ENCODE data around the gene RANBP17. TPM values are rescaled to one million over a fixed set of nuclear protein-coding genes. Genes with fewer than 3 reads are reported as not detected.
A peak's percentile ranks its signal among the peaks of the same experiment; 100 is the strongest.
"Not testable (repeated sequence)": the region's sequence is repeated elsewhere in the genome, so short reads cannot be mapped to it uniquely, and the experiment has no call there.

RANBP17 gene
- total and polyA plus RNA-seq, 4 donors = 18.3 to 95.4 (median 31.6) TPM

GRCh38 chr5:171272996-171273970 lies 411.5 kb downstream of the RANBP17 start:
- H3K27ac ChIP-seq (ENCODE audit: low read depth, low read length) = no peak overlapping the region
- H3K9me3 ChIP-seq (ENCODE audit: control insufficient read depth, insufficient read depth, low read length) = no peaks in the 10 kb centered on the region
- H3K4me3 ChIP-seq (ENCODE audit: low read depth, low read length) = no peak overlapping the region
- DNase-seq (ENCODE audit: low read depth in 4 of 6, low spot score in 6 of 6) = peak in 1 of 6 donors; percentile 51
- no peaks in the 10 kb centered on the region for H3K36me3 ChIP-seq (ENCODE audit: control insufficient read depth, insufficient read depth, low read length)
- 100% methylated on average over 1 of the region's 2 CpGs for WGBS (ENCODE audit: insufficient coverage)
- no peaks in the 10 kb centered on the region for H3K4me1 ChIP-seq (ENCODE audit: control insufficient read depth, insufficient read depth, low read length)
- H3K27me3 ChIP-seq (ENCODE audit: control insufficient read depth, insufficient read depth, low read length) = no peaks in the 10 kb centered on the region

GRCh38 chr5:171275841-171276544 lies 414.2 kb downstream of the RANBP17 start:
- no peak overlapping the region for H3K4me3 ChIP-seq (ENCODE audit: low read depth, low read length)
- no peak overlapping the region for H3K27ac ChIP-seq (ENCODE audit: low read depth, low read length)
- H3K36me3 ChIP-seq (ENCODE audit: control insufficient read depth, insufficient read depth, low read length) = no peaks in the 10 kb centered on the region
- peak in 2 of 6 donors; percentile 5 to 54 for DNase-seq (ENCODE audit: low read depth in 4 of 6, low spot score in 6 of 6)
- WGBS (ENCODE audit: insufficient coverage) = 21% methylated on average over 2 of the region's 5 CpGs
- no peaks in the 10 kb centered on the region for H3K4me1 ChIP-seq (ENCODE audit: control insufficient read depth, insufficient read depth, low read length)
- no peaks in the 10 kb centered on the region for H3K9me3 ChIP-seq (ENCODE audit: control insufficient read depth, insufficient read depth, low read length)
- no peaks in the 10 kb centered on the region for H3K27me3 ChIP-seq (ENCODE audit: control insufficient read depth, insufficient read depth, low read length)

GRCh38 chr5:171283753-171284152 lies 421.9 kb downstream of the RANBP17 start:
- 80% methylated on average over 2 of the region's 7 CpGs for WGBS (ENCODE audit: insufficient coverage)
- H3K27ac ChIP-seq (ENCODE audit: low read depth, low read length) = no peak overlapping the region

GRCh38 chr5:171285465-171285864 lies 423.6 kb downstream of the RANBP17 start:
- no peaks in the 10 kb centered on the region for H3K36me3 ChIP-seq (ENCODE audit: control insufficient read depth, insufficient read depth, low read length)
- H3K27ac ChIP-seq (ENCODE audit: low read depth, low read length) = no peak overlapping the region
- H3K4me1 ChIP-seq (ENCODE audit: control insufficient read depth, insufficient read depth, low read length) = no peaks in the 10 kb centered on the region
- no peaks in the 10 kb centered on the region for H3K9me3 ChIP-seq (ENCODE audit: control insufficient read depth, insufficient read depth, low read length)
- no peak overlapping the region for H3K4me3 ChIP-seq (ENCODE audit: low read depth, low read length)
- no peaks in the 10 kb centered on the region for H3K27me3 ChIP-seq (ENCODE audit: control insufficient read depth, insufficient read depth, low read length)
- no CpG with 5 or more reads among the region's 2 CpGs for WGBS (ENCODE audit: insufficient coverage)
- DNase-seq (ENCODE audit: low read depth in 4 of 6, low spot score in 6 of 6) = no peak

More at GRCh38 chr5:171283753-171284152, 421.9 kb downstream of the RANBP17 start:
- no peak for DNase-seq (ENCODE audit: low read depth in 4 of 6, low spot score in 6 of 6)
- Histone ChIP-seq H3K27me3 (ENCODE audit: control insufficient read depth, insufficient read depth, low read length) (no peaks in the 10 kb centered on the region), H3K36me3 (ENCODE audit: control insufficient read depth, insufficient read depth, low read length) (no peaks in the 10 kb centered on the region), H3K4me3 (ENCODE audit: low read depth, low read length) (no peak overlapping the region), H3K4me1 (ENCODE audit: control insufficient read depth, insufficient read depth, low read length) (no peaks in the 10 kb centered on the region), H3K9me3 (ENCODE audit: control insufficient read depth, insufficient read depth, low read length) (no peaks in the 10 kb centered on the region)

GRCh38 chr5:171288066-171288465 lies 426.2 kb downstream of the RANBP17 start:
- Histone ChIP-seq H3K9me3 (ENCODE audit: control insufficient read depth, insufficient read depth, low read length) (no peaks in the 10 kb centered on the region), H3K4me1 (ENCODE audit: control insufficient read depth, insufficient read depth, low read length) (no peaks in the 10 kb centered on the region), H3K27ac (ENCODE audit: low read depth, low read length) (no peak overlapping the region), H3K36me3 (ENCODE audit: control insufficient read depth, insufficient read depth, low read length) (no peaks in the 10 kb centered on the region), H3K4me3 (ENCODE audit: low read depth, low read length) (no peak overlapping the region), H3K27me3 (ENCODE audit: control insufficient read depth, insufficient read depth, low read length) (no peaks in the 10 kb centered on the region)
- WGBS (ENCODE audit: insufficient coverage) = 94% methylated on average over 1 of the region's 2 CpGs
- no peak for DNase-seq (ENCODE audit: low read depth in 4 of 6, low spot score in 6 of 6)

- no peaks in the 10 kb centered on the region for H3K27me3 ChIP-seq (ENCODE audit: control insufficient read depth, insufficient read depth, low read length)
- no peaks in the 10 kb centered on the region for H3K4me1 ChIP-seq (ENCODE audit: control insufficient read depth, insufficient read depth, low read length)
- H3K27ac ChIP-seq (ENCODE audit: low read depth, low read length) = no peak overlapping the region
- 100% methylated on average over 1 of the region's 4 CpGs for whole genome bisulfite sequencing (ENCODE audit: insufficient coverage)
- DNase-seq (ENCODE audit: low read depth in 4 of 6, low spot score in 6 of 6) = no peak
- no peaks in the 10 kb centered on the region for H3K9me3 ChIP-seq (ENCODE audit: control insufficient read depth, insufficient read depth, low read length)
- H3K36me3 ChIP-seq (ENCODE audit: control insufficient read depth, insufficient read depth, low read length) = peaks cover 5% of the 10 kb centered on the region
- no peak overlapping the region for H3K4me3 ChIP-seq (ENCODE audit: low read depth, low read length)
Observed at GRCh38 chr5:171291371-171291770, 429.6 kb downstream of the RANBP17 start.

GRCh38 chr5:171295299-171295698 lies 433.5 kb downstream of the RANBP17 start:
- H3K27me3 ChIP-seq (ENCODE audit: control insufficient read depth, insufficient read depth, low read length) = no peaks in the 10 kb centered on the region
- H3K36me3 ChIP-seq (ENCODE audit: control insufficient read depth, insufficient read depth, low read length) = peaks cover 5% of the 10 kb centered on the region
- no peaks in the 10 kb centered on the region for H3K4me1 ChIP-seq (ENCODE audit: control insufficient read depth, insufficient read depth, low read length)
- WGBS (ENCODE audit: insufficient coverage) = no CpG with 5 or more reads among the region's 1 CpG
- no peak overlapping the region for H3K4me3 ChIP-seq (ENCODE audit: low read depth, low read length)
- H3K27ac ChIP-seq (ENCODE audit: low read depth, low read length) = no peak overlapping the region
- no peak for DNase-seq (ENCODE audit: low read depth in 4 of 6, low spot score in 6 of 6)
- H3K9me3 ChIP-seq (ENCODE audit: control insufficient read depth, insufficient read depth, low read length) = no peaks in the 10 kb centered on the region

- Histone ChIP-seq H3K27me3 (ENCODE audit: control insufficient read depth, insufficient read depth, low read length) (no peaks in the 10 kb centered on the region), H3K36me3 (ENCODE audit: control insufficient read depth, insufficient read depth, low read length) (peaks cover 5% of the 10 kb centered on the region), H3K9me3 (ENCODE audit: control insufficient read depth, insufficient read depth, low read length) (no peaks in the 10 kb centered on the region), H3K27ac (ENCODE audit: low read depth, low read length) (no peak overlapping the region), H3K4me1 (ENCODE audit: control insufficient read depth, insufficient read depth, low read length) (no peaks in the 10 kb centered on the region), H3K4me3 (ENCODE audit: low read depth, low read length) (no peak overlapping the region)
- DNase-seq (ENCODE audit: low read depth in 4 of 6, low spot score in 6 of 6) = no peak
- 100% methylated on average over 2 of the region's 5 CpGs for WGBS (ENCODE audit: insufficient coverage)
Observed at GRCh38 chr5:171295801-171296200, 434.0 kb downstream of the RANBP17 start.

- H3K4me1 ChIP-seq (ENCODE audit: control insufficient read depth, insufficient read depth, low read length); DNase-seq (ENCODE audit: low read depth in 4 of 6, low spot score in 6 of 6); H3K27ac ChIP-seq (ENCODE audit: low read depth, low read length); H3K36me3 ChIP-seq (ENCODE audit: control insufficient read depth, insufficient read depth, low read length); H3K9me3 ChIP-seq (ENCODE audit: control insufficient read depth, insufficient read depth, low read length); H3K4me3 ChIP-seq (ENCODE audit: low read depth, low read length); H3K27me3 ChIP-seq (ENCODE audit: control insufficient read depth, insufficient read depth, low read length): not testable (repeated sequence)
- WGBS (ENCODE audit: insufficient coverage) = 95% methylated on average over 4 of the region's 6 CpGs
Observed at GRCh38 chr5:171297941-171298340, 436.1 kb downstream of the RANBP17 start.
